NCI-H2029 treated with DMSO at 0.1 percent for 48 hours (cell line): ENCODE data around the gene SMG9.
A peak's percentile ranks its signal among the peaks of the same experiment; 100 is the strongest.

Source experiments
- DNase-seq: peaks from one replicate; lab custom pipeline; 2025; lab: John Stamatoyannopoulos, UW

SMG9 gene

GRCh38 chr19:43721469-43722048 is 33.2 kb downstream of the SMG9 start:
- no peak for DNase-seq

GRCh38 chr19:43720936-43721335 is 33.8 kb downstream of the SMG9 start:
- DNase-seq: no peak

- no peak for DNase-seq
Measured at GRCh38 chr19:43719918-43720317, 34.8 kb downstream of the SMG9 start.

- DNase-seq: no peak
Measured at GRCh38 chr19:43719378-43719868, 35.3 kb downstream of the SMG9 start.

GRCh38 chr19:43718627-43719377 is 36.0 kb downstream of the SMG9 start:
- no peak for DNase-seq

GRCh38 chr19:43715776-43716175 is 39.0 kb downstream of the SMG9 start, which contains the start of gene IRGC:
Gene IRGC (plus strand): TSS chr19:43716076. CDS start chr19:43718559, 2,483 bp downstream.
- DNase-seq: no peak

- no peak for DNase-seq
Measured at GRCh38 chr19:43713208-43713607, 41.6 kb downstream of the SMG9 start.

- DNase-seq: no peak
Measured at GRCh38 chr19:43711751-43712355, 42.9 kb downstream of the SMG9 start.

- no peak for DNase-seq
Measured at GRCh38 chr19:43708716-43709115, 46.0 kb downstream of the SMG9 start.

GRCh38 chr19:43707158-43707712 is 47.5 kb downstream of the SMG9 start:
- no peak for DNase-seq

GRCh38 chr19:43705729-43706128 is 49.0 kb downstream of the SMG9 start:
- no peak for DNase-seq

GRCh38 chr19:43704002-43704705 is 50.6 kb downstream of the SMG9 start:
- no peak for DNase-seq

GRCh38 chr19:43700395-43701000 is 54.3 kb downstream of the SMG9 start:
- DNase-seq: peak; percentile 27

GRCh38 chr19:43699506-43700394 is 55.0 kb downstream of the SMG9 start:
- DNase-seq: no peak

- DNase-seq: no peak
Measured at GRCh38 chr19:43697295-43697694, 57.5 kb downstream of the SMG9 start.

GRCh38 chr19:43695985-43696704 is 58.6 kb downstream of the SMG9 start:
- no peak for DNase-seq

GRCh38 chr19:43694553-43694952 is 60.2 kb downstream of the SMG9 start:
- DNase-seq: no peak

- DNase-seq: no peak
Measured at GRCh38 chr19:43692877-43693276, 61.9 kb downstream of the SMG9 start.

- no peak for DNase-seq
Measured at GRCh38 chr19:43692385-43692784, 62.4 kb downstream of the SMG9 start.

GRCh38 chr19:43691755-43692154 is 63.0 kb downstream of the SMG9 start:
- no peak for DNase-seq
